Stimulated activated effector memory CD8-positive, alpha-beta T cell treated with anti-CD3 and anti-CD28 coated beads, Interleukin-12 subunit alpha, Interleukin-12 subunit beta, amount 100 ng/mL, for 72 hours (primary cell): Measurements from ENCODE around the gene ZNF573.
A peak's percentile ranks its signal among the peaks of the same experiment; 100 is the strongest.
"Not testable (repeated sequence)": the region's sequence is repeated elsewhere in the genome, so short reads cannot be mapped to it uniquely, and the experiment has no call there.

Experiments used
- ATAC-seq: fragments of 150-1000 bp; cut with Tn5 transposase; 2 replicates; pipeline ENCODE4 v1.10.0; 2021
- DNase-seq, 2 donors: peaks; one replicate each; pipeline ENCODE4 v3.0.0; 2021 to 2022; ENCODE audit warnings: low spot score in 2 of 2
- H3K27ac Mint-ChIP-seq: one replicate; pipeline ENCODE4 v1.8.0; 2022; ENCODE audit warnings: mild to moderate bottlenecking, mixed read lengths
- H3K36me3 Mint-ChIP-seq: one replicate; pipeline ENCODE4 v1.8.0; 2022; ENCODE audit warnings: mild to moderate bottlenecking, mixed read lengths
- H3K4me1 Mint-ChIP-seq: one replicate; pipeline ENCODE4 v1.8.0; 2022; ENCODE audit warnings: mixed read lengths
- H3K4me3 Mint-ChIP-seq: one replicate; pipeline ENCODE4 v1.8.0; 2022; ENCODE audit warnings: mild to moderate bottlenecking, mixed read lengths
- H3K9me3 Mint-ChIP-seq: one replicate; pipeline ENCODE4 v1.8.0; 2022; ENCODE audit warnings: mixed read lengths

The ZNF573 gene

GRCh38 chr19:37779127-37780005 lies at the start of gene ZNF573:
ZNF573 (minus strand) TSS chr19:37779586; CDS start chr19:37773729, 5,857 bp downstream.
- Mint-ChIP-seq H3K36me3 (peaks cover 11% of the 10 kb centered on the region), H3K27ac (peak within 1 kb of the TSS; percentile 95), H3K4me1 (peaks cover 37% of the 10 kb centered on the region), H3K9me3 (no peaks in the 10 kb centered on the region), H3K4me3 (peak within 1 kb of the TSS; percentile 90)
- ATAC-seq = peak; percentile 95
- peak; percentile 65 to 92 for DNase-seq

GRCh38 chr19:37817180-37817981 lies 38.0 kb upstream of the ZNF573 start:
- Mint-ChIP-seq H3K36me3 (no peaks in the 10 kb centered on the region), H3K9me3 (peaks cover 9% of the 10 kb centered on the region), H3K4me1 (no peaks in the 10 kb centered on the region), H3K4me3 (no peak overlapping the region), H3K27ac (no peak overlapping the region)
- DNase-seq (peak in 1 of 2 donors; percentile 3), ATAC-seq (peak; percentile 21)

GRCh38 chr19:37815611-37816010 lies 36.2 kb upstream of the ZNF573 start:
- not testable (repeated sequence) for H3K9me3 Mint-ChIP-seq, H3K4me1 Mint-ChIP-seq, DNase-seq, H3K4me3 Mint-ChIP-seq, H3K36me3 Mint-ChIP-seq, ATAC-seq, H3K27ac Mint-ChIP-seq

GRCh38 chr19:37813340-37813739 lies 34.0 kb upstream of the ZNF573 start:
- peaks cover 6% of the 10 kb centered on the region for H3K9me3 Mint-ChIP-seq

GRCh38 chr19:37809366-37809765 lies 30.0 kb upstream of the ZNF573 start:
- Mint-ChIP-seq H3K27ac (no peak overlapping the region), H3K36me3 (no peaks in the 10 kb centered on the region), H3K4me1 (no peaks in the 10 kb centered on the region), H3K4me3 (no peak overlapping the region), H3K9me3 (no peaks in the 10 kb centered on the region)
- DNase-seq = no peak
- ATAC-seq = no peak

More at GRCh38 chr19:37813340-37813739, 34.0 kb upstream of the ZNF573 start:
- H3K4me3 Mint-ChIP-seq = no peak overlapping the region
- DNase-seq (no peak), ATAC-seq (no peak)
- H3K4me1 Mint-ChIP-seq = no peaks in the 10 kb centered on the region
- no peaks in the 10 kb centered on the region for H3K36me3 Mint-ChIP-seq
- H3K27ac Mint-ChIP-seq = no peak overlapping the region

GRCh38 chr19:37803249-37803840 lies 24.0 kb upstream of the ZNF573 start:
- Mint-ChIP-seq H3K4me1 (no peaks in the 10 kb centered on the region), H3K9me3 (peaks cover 39% of the 10 kb centered on the region), H3K4me3 (no peak overlapping the region), H3K36me3 (no peaks in the 10 kb centered on the region), H3K27ac (no peak overlapping the region)
- DNase-seq (no peak), ATAC-seq (no peak)

GRCh38 chr19:37790244-37790925 lies 11.0 kb upstream of the ZNF573 start:
- Mint-ChIP-seq H3K36me3 (no peaks in the 10 kb centered on the region), H3K27ac (no peak overlapping the region), H3K4me1 (no peaks in the 10 kb centered on the region), H3K9me3 (peaks cover 9% of the 10 kb centered on the region), H3K4me3 (no peak overlapping the region)
- no peak for DNase-seq
- ATAC-seq = no peak

GRCh38 chr19:37778613-37779126 lies 716 bp downstream of the ZNF573 start:
- ATAC-seq (no peak), DNase-seq (no peak)
- H3K4me1 Mint-ChIP-seq = peaks cover 37% of the 10 kb centered on the region
- H3K4me3 Mint-ChIP-seq = peak overlapping the region; percentile 90
- peaks cover 11% of the 10 kb centered on the region for H3K36me3 Mint-ChIP-seq
- H3K9me3 Mint-ChIP-seq = no peaks in the 10 kb centered on the region
- peak overlapping the region; percentile 95 for H3K27ac Mint-ChIP-seq

- Mint-ChIP-seq H3K27ac (no peak overlapping the region), H3K4me1 (peaks cover 9% of the 10 kb centered on the region), H3K9me3 (no peaks in the 10 kb centered on the region), H3K4me3 (no peak overlapping the region), H3K36me3 (peaks cover 63% of the 10 kb centered on the region)
- DNase-seq = no peak
- no peak for ATAC-seq
These were observed 8.4 kb downstream of the ZNF573 start for GRCh38 chr19:37770985-37771384.

- Mint-ChIP-seq H3K4me3 (no peak overlapping the region), H3K27ac (peak overlapping the region; percentile 43), H3K4me1 (no peaks in the 10 kb centered on the region), H3K36me3 (peaks cover 78% of the 10 kb centered on the region), H3K9me3 (no peaks in the 10 kb centered on the region)
- peak; percentile 93 for ATAC-seq
- no peak for DNase-seq
These were observed 15.9 kb downstream of the ZNF573 start for GRCh38 chr19:37763488-37763887.

- peaks cover 46% of the 10 kb centered on the region for H3K36me3 Mint-ChIP-seq
- not testable (repeated sequence) for H3K27ac Mint-ChIP-seq, ATAC-seq, H3K9me3 Mint-ChIP-seq, H3K4me1 Mint-ChIP-seq, H3K4me3 Mint-ChIP-seq, DNase-seq
These were observed 21.7 kb downstream of the ZNF573 start for GRCh38 chr19:37757683-37758082.

GRCh38 chr19:37738371-37738770 lies 41.0 kb downstream of the ZNF573 start:
- Mint-ChIP-seq H3K4me1 (no peaks in the 10 kb centered on the region), H3K36me3 (peaks cover 23% of the 10 kb centered on the region), H3K27ac (no peak overlapping the region), H3K9me3 (peaks cover 28% of the 10 kb centered on the region), H3K4me3 (no peak overlapping the region)
- no peak for ATAC-seq
- DNase-seq = no peak

- no peak for ATAC-seq
- no peaks in the 10 kb centered on the region for H3K36me3 Mint-ChIP-seq
- H3K4me1 Mint-ChIP-seq = no peaks in the 10 kb centered on the region
- H3K9me3 Mint-ChIP-seq = peaks cover 5% of the 10 kb centered on the region
- no peak overlapping the region for H3K4me3 Mint-ChIP-seq
- DNase-seq = no peak
- H3K27ac Mint-ChIP-seq = no peak overlapping the region
These were observed 54.2 kb downstream of the ZNF573 start for GRCh38 chr19:37725181-37725580.

GRCh38 chr19:37719927-37720265 lies 59.5 kb downstream of the ZNF573 start:
- Mint-ChIP-seq H3K4me1 (peaks cover 10% of the 10 kb centered on the region), H3K9me3 (no peaks in the 10 kb centered on the region), H3K4me3 (peak overlapping the region; percentile 84), H3K27ac (peak overlapping the region; percentile 93), H3K36me3 (peaks cover 15% of the 10 kb centered on the region)
- ATAC-seq (no peak), DNase-seq (no peak)
